CD4-positive, alpha-beta T cell treated with Interleukin-15 for 4 hours (primary cell): ENCODE measurements around the gene BCL7C.
"Not testable (repeated sequence)": the region's sequence is repeated elsewhere in the genome, so short reads cannot be mapped to it uniquely, and the experiment has no call there.

Experiments
- DNase-seq: peaks from one replicate; pipeline ENCODE4 v3.0.0-alpha.2; 2020; ENCODE audit warnings: low spot score

Gene BCL7C

GRCh38 chr16:30893744-30894539, at the start of gene BCL7C:
Gene BCL7C, minus strand, starts transcription at chr16:30894077. Its CDS starts 133 bp downstream, at chr16:30893944.
- DNase-seq, result peak; percentile 82

GRCh38 chr16:30942426-30942806, 48.5 kb upstream of the BCL7C start:
- DNase-seq, result no peak

- DNase-seq, result peak; percentile 68
Measured at GRCh38 chr16:30941600-30942425, 47.9 kb upstream of the BCL7C start.

- not testable (repeated sequence) for DNase-seq
Measured at GRCh38 chr16:30939571-30939970, 45.7 kb upstream of the BCL7C start.

- no peak for DNase-seq
Measured at GRCh38 chr16:30937692-30938091, 43.8 kb upstream of the BCL7C start.

- DNase-seq, result peak; percentile 16
Measured at GRCh38 chr16:30934827-30935557, 41.1 kb upstream of the BCL7C start.

- DNase-seq, result no peak
Measured at GRCh38 chr16:30931068-30931650, 37.3 kb upstream of the BCL7C start.

- DNase-seq, result no peak
Measured at GRCh38 chr16:30930160-30930571, 36.3 kb upstream of the BCL7C start.

GRCh38 chr16:30929167-30929566, 35.3 kb upstream of the BCL7C start:
- no peak for DNase-seq

- no peak for DNase-seq
Measured at GRCh38 chr16:30928390-30928789, 34.5 kb upstream of the BCL7C start.

- peak; percentile 36 for DNase-seq
Measured at GRCh38 chr16:30927789-30928378, 34.0 kb upstream of the BCL7C start.

GRCh38 chr16:30926937-30927788, 33.3 kb upstream of the BCL7C start:
- no peak for DNase-seq

- DNase-seq, result no peak
Measured at GRCh38 chr16:30925995-30926811, 32.3 kb upstream of the BCL7C start.

- DNase-seq, result no peak
Measured at GRCh38 chr16:30925632-30925987, 31.7 kb upstream of the BCL7C start.

- DNase-seq, result no peak
Measured at GRCh38 chr16:30924913-30925631, 31.2 kb upstream of the BCL7C start.

GRCh38 chr16:30924076-30924912, 30.4 kb upstream of the BCL7C start:
- no peak for DNase-seq

- no peak for DNase-seq
Measured at GRCh38 chr16:30923554-30924075, 29.7 kb upstream of the BCL7C start, which contains the start of gene FBXL19. Gene FBXL19, plus strand, starts transcription at chr16:30923572. Its CDS starts 2,183 bp downstream, at chr16:30925755.

- DNase-seq, result peak; percentile 97
Measured at GRCh38 chr16:30922960-30923535, 29.2 kb upstream of the BCL7C start.
